ENCODE data around the gene C16orf46. TPM values are rescaled to one million over a fixed set of nuclear protein-coding genes. Genes with fewer than 3 reads are reported as not detected.

C16orf46 gene
- total and polyA plus RNA-seq, 9 of the 15 experiments (the other 6 are each of a cell fraction or from before 2014, with no cell fraction given): 0.10 to 0.98 (median 0.41) TPM; not detected in 1

GRCh38 chr16:81121474-81121990, 44.5 kb upstream of the C16orf46 start:
- in situ Hi-C loops (cut with MboI): no loop called here
- no peaks in the 10 kb centered on the region for H3K36me3 ChIP-seq (ENCODE audit: control insufficient read depth, insufficient read depth, low read length)
- intact Hi-C loops (cut with micrococcal nuclease): no loop called here
- ATAC-seq (no peak; the same call in 2 of the 3 replicates), FAIRE-seq (no peak), DNase-seq (ENCODE audit: extremely low read depth in 1 of 4, low spot score in 3 of 4) (no peak)
- no peaks in the 10 kb centered on the region for H4K20me1 ChIP-seq (replicated peaks; ENCODE audit: control insufficient read depth, insufficient read depth, low read length)
- H3K4me2 ChIP-seq (ENCODE audit: insufficient read depth, low read length): no peak overlapping the region
- TF ChIP-seq SMC3 (conservative IDR thresholded peaks at IDR 0.05; ENCODE audit: insufficient read depth, low read depth, low read length) (no peak), SRSF7 (optimal IDR thresholded peaks at IDR 0.05; ENCODE audit: low read depth, low read length) (no peak), MNT (conservative IDR thresholded peaks at IDR 0.05) (no peak), ZNF431 (CRISPR knock-in tag; IDR thresholded peaks at IDR 0.05) (no peak)
- TF ChIP-seq, protein P1, sequence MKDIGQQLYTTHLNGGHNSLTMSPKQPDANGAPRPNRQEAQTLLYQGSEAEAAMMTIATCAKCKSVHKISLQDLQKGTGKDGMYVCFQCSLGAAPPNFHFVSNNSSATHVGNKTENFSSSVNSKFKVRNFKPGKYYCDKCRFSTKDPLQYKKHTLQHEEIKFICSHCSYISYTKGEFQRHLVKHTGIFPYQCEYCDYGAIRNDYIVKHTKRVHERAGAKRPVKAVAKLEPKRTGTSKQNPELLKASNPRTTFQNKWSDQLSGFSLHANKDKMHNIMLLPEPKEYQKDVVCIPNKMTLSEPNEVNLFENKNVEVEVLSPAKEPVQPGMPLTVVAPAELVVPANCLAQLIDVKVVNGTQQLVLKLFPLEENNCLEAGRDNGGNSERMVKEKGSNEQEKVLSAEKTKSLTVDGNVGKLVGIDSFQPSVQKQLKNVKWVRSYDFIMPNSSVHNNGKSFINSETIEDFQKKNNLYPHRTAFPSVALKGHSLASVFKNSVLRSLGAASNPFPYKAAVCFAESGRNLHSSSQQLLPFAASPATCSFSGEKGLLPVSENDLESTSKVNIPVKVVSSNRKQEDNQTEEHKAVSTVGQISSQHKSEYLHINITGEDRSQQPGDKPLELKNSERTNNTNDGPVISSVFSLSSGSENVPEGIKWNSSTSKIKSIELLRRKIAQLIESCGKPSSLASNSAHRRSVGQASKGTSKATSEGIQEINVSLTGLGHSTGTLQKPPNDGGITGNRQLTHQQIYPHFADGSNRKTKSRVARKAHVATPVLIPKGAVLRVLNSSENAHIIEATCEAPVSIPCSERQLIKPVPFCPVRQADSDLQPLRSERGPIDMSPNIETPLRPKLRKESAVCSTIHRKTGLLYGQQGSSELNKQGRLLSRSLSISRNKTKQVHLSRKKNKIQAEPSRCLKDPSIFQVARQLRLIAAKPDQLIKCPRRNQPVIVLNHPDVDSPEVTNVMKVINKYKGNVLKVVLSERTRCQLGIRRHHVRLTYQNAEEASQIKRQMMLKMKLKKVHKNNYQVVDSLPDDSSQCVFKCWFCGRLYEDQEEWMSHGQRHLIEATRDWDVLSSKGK (CRISPR knock-in tag; IDR thresholded peaks at IDR 0.05): no peak
- no peaks in the 10 kb centered on the region for H3K79me2 ChIP-seq (ENCODE audit: control insufficient read depth, insufficient read depth, low read length)
- H3K27ac ChIP-seq (ENCODE audit: extremely low read depth, low read depth, low read length): no peak overlapping the region
- POLR2A ChIA-PET: interaction anchor here (0.6 kb wide), 1 partner anchor 32 kb away, joined by 3 read pairs; no protein-coding TSS in a partner anchor
- no peaks in the 10 kb centered on the region for H3K9me3 ChIP-seq (replicated peaks; ENCODE audit: control insufficient read depth, insufficient read depth, low read depth, low read length)
- no peak overlapping the region for H2AFZ ChIP-seq (ENCODE audit: low read depth, low read length)
- CTCF ChIA-PET (ENCODE audit: low intra/inter-chr PET ratio): no interaction called here
- H3K4me3 ChIP-seq: no peak overlapping the region
- no peak overlapping the region for H3K9ac ChIP-seq (ENCODE audit: insufficient read depth in 1 of 2, low read depth in 2 of 2, low read length in 2 of 2)
- BruUV-seq (replicated peaks): no TSS peak
- peaks cover 47 to 64% of the 10 kb centered on the region in 2 experiments for H3K27me3 ChIP-seq (ENCODE audit: control insufficient read depth in 2 of 2, insufficient read depth in 2 of 2, low read length in 2 of 2)
- H3K9me1 ChIP-seq (ENCODE audit: control insufficient read depth, insufficient read depth, low read length): no peaks in the 10 kb centered on the region
- 6% methylated on average over 16 of the region's 16 CpGs for WGBS (ENCODE audit: insufficient coverage, low coverage, missing lambda C conversion rate)
- H3K4me1 ChIP-seq (replicated peaks in 1 of 2; ENCODE audit: control insufficient read depth in 2 of 2, insufficient read depth in 2 of 2, low read length in 2 of 2): peaks cover 7 to 12% of the 10 kb centered on the region in 2 experiments; a peak in 3 of 5 replicates
